ENCODE results near the gene MXD3. TPM values are rescaled to one million over a fixed set of nuclear protein-coding genes. Genes with fewer than 3 reads are reported as not detected.

MXD3 gene
- total RNA-seq, 2 experiments from 2014 or later, result 81.3 to 130 TPM

GRCh38 chr5:177303121-177303924 lies 8.4 kb downstream of the MXD3 start, which contains the start of the genes PRELID1 and RAB24:
Gene PRELID1 (plus strand): TSS chr5:177303799. CDS start chr5:177303986, 187 bp downstream.
Gene RAB24 (minus strand): TSS chr5:177303719. CDS start chr5:177303288, 431 bp downstream.
- Histone ChIP-seq H3K27ac (ENCODE audit: low read depth, low read length, poor library complexity, severe bottlenecking) (peak within 1 kb of the TSS; percentile 73), H3K4me2 (ENCODE audit: low read length) (peak within 1 kb of the TSS; percentile 93), H3K4me1 (ENCODE audit: insufficient read depth, low read length, poor library complexity, severe bottlenecking) (peaks cover 69% of the 10 kb centered on the region), H3K36me3 (ENCODE audit: insufficient read depth, low read length) (peaks cover 68% of the 10 kb centered on the region), H2AFZ (ENCODE audit: low read length) (peak within 1 kb of the TSS; percentile 31; the same call in 1 of the 2 replicates), H3K9me2 (ENCODE audit: insufficient read depth, low read length) (no peaks in the 10 kb centered on the region), H4K20me1 (ENCODE audit: insufficient read depth, low read length) (peaks cover 14% of the 10 kb centered on the region), H3K4me3 (ENCODE audit: low read depth, low read length, poor library complexity, severe bottlenecking) (peak within 1 kb of the TSS; percentile 100), H3K79me2 (ENCODE audit: insufficient read depth, low read depth, low read length) (peaks cover 41% of the 10 kb centered on the region), H3K9me3 (ENCODE audit: low read length) (no peaks in the 10 kb centered on the region)
- TSS peak; percentile 42 for BruUV-seq (replicated peaks)
- no peak for TF ChIP-seq EZH2phosphoT487 (IDR thresholded peaks at IDR 0.05; ENCODE audit: borderline replicate concordance, low read depth, low read length)
- peak; percentile 60 for TF ChIP-seq CTCF (conservative IDR thresholded peaks at IDR 0.05; ENCODE audit: low read length)
- ChIA-PET POLR2A (interaction anchor here (0.6 to 1.1 kb wide), 3 partner anchors 10 to 86 kb away, joined by 3 to 8 read pairs (median 4); no protein-coding TSS in a partner anchor), CTCF (ENCODE audit: unreplicated experiment) (no interaction called here)
- intact Hi-C loops (cut with micrococcal nuclease; ENCODE audit: unreplicated experiment), result loop anchor here (1.0 to 10.0 kb wide), 4 partner anchors 126 to 656 kb away; partner anchors contain the start of gene TSPAN17
- peak; percentile 92 for DNase-seq (ENCODE audit: low spot score)

- no peaks in the 10 kb centered on the region for H3K9me2 ChIP-seq (ENCODE audit: insufficient read depth, low read length)
- peak overlapping the region; percentile 73 for H3K27ac ChIP-seq (ENCODE audit: low read depth, low read length, poor library complexity, severe bottlenecking)
- peaks cover 14% of the 10 kb centered on the region for H4K20me1 ChIP-seq (ENCODE audit: insufficient read depth, low read length)
- peak overlapping the region; percentile 93 for H3K4me2 ChIP-seq (ENCODE audit: low read length)
- intact Hi-C loops (cut with micrococcal nuclease; ENCODE audit: unreplicated experiment), result loop anchor here (1.0 to 10.0 kb wide), 4 partner anchors 125 to 655 kb away; partner anchors contain the start of gene TSPAN17
- H3K4me3 ChIP-seq (ENCODE audit: low read depth, low read length, poor library complexity, severe bottlenecking), result peak overlapping the region; percentile 100
- peaks cover 68% of the 10 kb centered on the region for H3K36me3 ChIP-seq (ENCODE audit: insufficient read depth, low read length)
- no TSS peak for BruUV-seq (replicated peaks)
- TF ChIP-seq EZH2phosphoT487 (IDR thresholded peaks at IDR 0.05; ENCODE audit: borderline replicate concordance, low read depth, low read length) (no peak), CTCF (conservative IDR thresholded peaks at IDR 0.05; ENCODE audit: low read length) (peak; percentile 70)
- POLR2A ChIA-PET, result interaction anchor here (1.1 to 1.2 kb wide), 2 partner anchors 8 to 10 kb away, joined by 3 to 4 read pairs; no protein-coding TSS in a partner anchor
- peaks cover 41% of the 10 kb centered on the region for H3K79me2 ChIP-seq (ENCODE audit: insufficient read depth, low read depth, low read length)
- DNase-seq (ENCODE audit: low spot score), result peak; percentile 75
- peaks cover 61% of the 10 kb centered on the region for H3K4me1 ChIP-seq (ENCODE audit: insufficient read depth, low read length, poor library complexity, severe bottlenecking)
- CTCF ChIA-PET (ENCODE audit: unreplicated experiment), result interaction anchor here (1.4 kb wide), 1 partner anchor 8 kb away, joined by 6 read pairs; no protein-coding TSS in a partner anchor
- H3K9me3 ChIP-seq (ENCODE audit: low read length), result no peaks in the 10 kb centered on the region
- H2AFZ ChIP-seq (ENCODE audit: low read length), result no peak overlapping the region
Measured at GRCh38 chr5:177302354-177303110, 9.2 kb downstream of the MXD3 start.
